Measurements from ENCODE around the gene LBP.

GRCh38 chr20:38421915-38422314 is 75.6 kb downstream of the LBP start:
- TF ChIP-seq, protein P1, sequence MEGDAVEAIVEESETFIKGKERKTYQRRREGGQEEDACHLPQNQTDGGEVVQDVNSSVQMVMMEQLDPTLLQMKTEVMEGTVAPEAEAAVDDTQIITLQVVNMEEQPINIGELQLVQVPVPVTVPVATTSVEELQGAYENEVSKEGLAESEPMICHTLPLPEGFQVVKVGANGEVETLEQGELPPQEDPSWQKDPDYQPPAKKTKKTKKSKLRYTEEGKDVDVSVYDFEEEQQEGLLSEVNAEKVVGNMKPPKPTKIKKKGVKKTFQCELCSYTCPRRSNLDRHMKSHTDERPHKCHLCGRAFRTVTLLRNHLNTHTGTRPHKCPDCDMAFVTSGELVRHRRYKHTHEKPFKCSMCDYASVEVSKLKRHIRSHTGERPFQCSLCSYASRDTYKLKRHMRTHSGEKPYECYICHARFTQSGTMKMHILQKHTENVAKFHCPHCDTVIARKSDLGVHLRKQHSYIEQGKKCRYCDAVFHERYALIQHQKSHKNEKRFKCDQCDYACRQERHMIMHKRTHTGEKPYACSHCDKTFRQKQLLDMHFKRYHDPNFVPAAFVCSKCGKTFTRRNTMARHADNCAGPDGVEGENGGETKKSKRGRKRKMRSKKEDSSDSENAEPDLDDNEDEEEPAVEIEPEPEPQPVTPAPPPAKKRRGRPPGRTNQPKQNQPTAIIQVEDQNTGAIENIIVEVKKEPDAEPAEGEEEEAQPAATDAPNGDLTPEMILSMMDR (IDR thresholded peaks at IDR 0.05) = no peak
- no peak for TF ChIP-seq POLR2A (IDR thresholded peaks at IDR 0.05)
